NB4 (cell line): ENCODE data around the gene VWA1.
"Not testable (repeated sequence)": the region's sequence is repeated elsewhere in the genome, so short reads cannot be mapped to it uniquely, and the experiment has no call there.

Experiments
- DNase-seq: peaks from one replicate; pipeline ENCODE4 v3.0.0; 2010; ENCODE audit warnings: low read depth
- H3K4me3 ChIP-seq: one replicate; pipeline ENCODE4 v1.5.1; 2011; ENCODE audit warnings: mild to moderate bottlenecking, low read depth, low read length, moderate library complexity
- CTCF ChIP-seq: IDR thresholded peaks from one replicate; pipeline ENCODE4 v1.5.1; 2012; ENCODE audit warnings: low read depth, low read length
- MAX ChIP-seq: IDR thresholded peaks from 2 replicates; pipeline ENCODE4 v1.6.1; 2011; ENCODE audit warnings: low read depth, low read length
- MYC ChIP-seq: IDR thresholded peaks from 2 replicates; pipeline ENCODE4 v1.6.1; 2011; ENCODE audit warnings: low read depth, low read length
- POLR2A ChIP-seq: IDR thresholded peaks from 2 replicates; pipeline ENCODE4 v1.6.1; 2011; ENCODE audit warnings: mild to moderate bottlenecking; ENCODE audit not compliant: insufficient read length; ENCODE audit errors: extremely low read depth

Gene VWA1

GRCh38 chr1:1479547-1480487 lies 44.3 kb downstream of the VWA1 start:
- no peak for DNase-seq
- no peak overlapping the region for H3K4me3 ChIP-seq
- TF ChIP-seq CTCF (no peak), MAX (no peak), MYC (no peak), POLR2A (no peak)

GRCh38 chr1:1480488-1480867 lies 45.0 kb downstream of the VWA1 start:
- not testable (repeated sequence) for DNase-seq, H3K4me3 ChIP-seq

- not testable (repeated sequence) for H3K4me3 ChIP-seq, DNase-seq
These were observed 46.3 kb downstream of the VWA1 start for GRCh38 chr1:1481811-1482210.

DNA sequence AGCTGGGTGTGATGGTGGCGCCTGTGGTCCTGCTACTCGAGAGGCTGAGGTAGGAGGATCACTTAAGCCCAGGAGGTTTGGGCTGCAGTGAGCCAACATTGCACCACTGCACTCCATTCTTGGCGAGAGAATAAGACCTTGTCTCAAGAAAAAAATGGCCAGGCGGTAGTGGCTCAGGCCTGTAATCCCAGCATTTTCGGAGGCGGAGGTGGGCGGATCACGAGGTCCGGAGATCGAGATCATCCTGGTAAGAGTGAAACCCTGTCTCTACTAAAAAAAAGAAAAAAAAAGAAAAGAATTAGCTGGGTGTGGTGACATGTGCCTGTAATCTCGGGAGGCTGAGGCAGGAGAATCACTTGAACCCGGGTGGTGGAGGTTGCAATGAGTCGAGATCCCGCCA lies 47.4 kb downstream of the VWA1 start:
- no peak for TF ChIP-seq MYC
- no peak for TF ChIP-seq CTCF
- no peak for TF ChIP-seq POLR2A
- TF ChIP-seq MAX = no peak
- H3K4me3 ChIP-seq = no peak overlapping the region
- no peak for DNase-seq

- DNase-seq = no peak
- TF ChIP-seq MAX = no peak
- no peak for TF ChIP-seq MYC
- TF ChIP-seq POLR2A = no peak
- no peak for TF ChIP-seq CTCF
- H3K4me3 ChIP-seq = no peak overlapping the region
These were observed 48.2 kb downstream of the VWA1 start for GRCh38 chr1:1483714-1484113.

DNA sequence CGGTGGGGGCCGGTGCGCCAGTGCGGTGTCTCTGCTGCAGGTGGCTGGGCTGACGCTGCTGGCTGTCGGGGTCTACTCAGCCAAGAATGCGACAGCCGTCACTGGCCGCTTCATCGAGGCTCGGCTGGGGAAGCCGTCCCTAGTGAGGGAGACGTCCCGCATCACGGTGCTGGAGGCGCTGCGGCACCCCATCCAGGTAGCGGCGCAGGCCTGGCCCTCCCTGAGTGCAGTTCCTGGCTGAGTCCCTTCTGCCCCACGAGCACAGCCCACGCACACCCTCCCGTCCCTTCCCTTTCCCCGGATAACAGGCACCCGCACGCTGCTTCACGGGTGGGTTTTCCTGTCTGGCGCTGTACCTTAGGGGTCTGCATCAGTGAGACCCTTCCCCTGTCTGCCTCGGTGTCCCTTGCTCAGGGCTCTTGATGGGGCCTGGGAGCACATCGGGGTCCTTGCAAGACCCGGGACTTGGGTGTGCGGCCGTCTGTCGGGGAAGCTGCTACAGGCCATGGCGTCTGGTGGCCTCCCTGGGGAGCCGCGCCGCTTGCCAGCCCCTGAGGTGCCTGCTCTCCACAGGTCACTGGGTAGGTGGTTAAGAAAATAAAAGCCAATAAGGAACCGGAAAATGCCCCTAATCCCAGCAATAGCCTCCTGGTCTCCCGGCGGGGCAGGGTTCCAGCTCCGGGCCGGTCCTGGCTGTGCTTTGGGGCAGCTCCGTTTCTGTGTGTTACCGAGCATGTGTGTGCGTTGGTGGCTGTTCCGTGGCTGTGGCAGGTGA lies 49.7 kb downstream of the VWA1 start:
- not testable (repeated sequence) for H3K4me3 ChIP-seq

GRCh38 chr1:1485755-1486317 lies 50.3 kb downstream of the VWA1 start:
- H3K4me3 ChIP-seq, DNase-seq: not testable (repeated sequence)

More for the DNA sequence above, 49.7 kb downstream of the VWA1 start:
- DNase-seq = not testable (repeated sequence)

DNA sequence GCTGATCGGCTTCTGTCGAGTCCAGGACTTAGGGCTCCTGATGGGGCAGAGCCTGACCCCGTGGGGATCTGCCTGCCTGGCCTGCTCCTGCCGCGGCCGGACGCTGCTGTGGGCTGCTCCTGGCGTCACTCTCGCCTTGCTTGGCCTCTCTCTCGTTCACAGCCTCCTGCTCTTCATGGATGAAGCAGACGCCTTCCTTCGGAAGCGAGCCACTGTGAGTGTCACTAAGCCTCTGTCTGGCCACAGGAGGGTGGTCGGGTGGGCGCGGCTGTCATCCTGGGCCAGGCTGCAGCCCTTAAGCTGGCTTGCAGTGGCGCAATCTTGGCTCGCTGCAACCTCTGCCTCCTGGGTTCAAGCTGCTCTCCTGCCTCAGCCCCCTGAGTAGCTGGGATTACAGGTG lies 52.2 kb downstream of the VWA1 start:
- no peak overlapping the region for H3K4me3 ChIP-seq
- TF ChIP-seq CTCF (no peak), MYC (no peak), MAX (no peak), POLR2A (no peak)
- no peak for DNase-seq
